Lung (tissue), 12 donors: ENCODE data around the gene ZBTB7A. TPM values are rescaled to one million over a fixed set of nuclear protein-coding genes. Genes with fewer than 3 reads are reported as not detected.
A peak's percentile ranks its signal among the peaks of the same experiment; 100 is the strongest.
"Not testable (repeated sequence)": the region's sequence is repeated elsewhere in the genome, so short reads cannot be mapped to it uniquely, and the experiment has no call there.

Experiments used
- ATAC-seq: fragments of 200-7000 bp; cut with Tn5 transposase; one replicate; pipeline ENCODE4 v1.9.1; 2020; ENCODE audit warnings: moderate number of reproducible peaks; ENCODE audit not compliant: insufficient read depth, low FRiP score
- DNase-seq, 3 donors: peaks; one replicate each; pipeline ENCODE4 v3.0.0-alpha.2; 2013 to 2017
- H3K27ac ChIP-seq, 2 donors: one replicate each; pipeline ENCODE4 v1.5.1; 2013; ENCODE audit warnings: mild to moderate bottlenecking in 2 of 2, moderate library complexity in 2 of 2, control low read depth in 1 of 2, inconsistent platforms in 1 of 2, low read depth in 1 of 2, low read length in 1 of 2
- H3K27me3 ChIP-seq, 3 donors: one replicate each; pipeline ENCODE4 v1.5.1; 2013; ENCODE audit warnings: low read length in 2 of 3; ENCODE audit not compliant: control insufficient read depth in 3 of 3, insufficient read depth in 3 of 3
- H3K36me3 ChIP-seq, 4 donors: one replicate each; pipeline ENCODE4 v1.5.1; 2013; ENCODE audit warnings: low read length in 4 of 4, mild to moderate bottlenecking in 1 of 4, moderate library complexity in 1 of 4; ENCODE audit not compliant: control insufficient read depth in 4 of 4, insufficient read depth in 4 of 4
- H3K4me1 ChIP-seq, 5 donors: one replicate each; pipeline ENCODE4 v1.5.1; 2013; ENCODE audit warnings: low read length in 5 of 5, mild to moderate bottlenecking in 2 of 5, moderate library complexity in 1 of 5; ENCODE audit not compliant: control insufficient read depth in 5 of 5, insufficient read depth in 5 of 5
- H3K4me3 ChIP-seq: one replicate; pipeline ENCODE4 v1.5.1; 2013; ENCODE audit warnings: mild to moderate bottlenecking, control low read depth, moderate library complexity
- H3K9ac ChIP-seq, 2 donors: one replicate each; pipeline ENCODE4 v1.5.1; 2013; ENCODE audit warnings: low read length in 2 of 2, control low read depth in 1 of 2; ENCODE audit not compliant: insufficient read depth in 1 of 2
- H3K9me3 ChIP-seq, 4 donors: one replicate each; pipeline ENCODE4 v1.5.1; 2013; ENCODE audit warnings: low read length in 3 of 4, mild to moderate bottlenecking in 1 of 4, moderate library complexity in 1 of 4; ENCODE audit not compliant: control insufficient read depth in 4 of 4, insufficient read depth in 3 of 4
- CTCF ChIP-seq: IDR thresholded peaks from 2 replicates; pipeline ENCODE4 v1.5.1; 2012; ENCODE audit warnings: mild to moderate bottlenecking; ENCODE audit errors: control extremely low read depth, extremely low read depth
- WGBS, 2 donors: extraction: QIAGEN DNeasy Blood & Tissue Kit; methylation state at CpG; one replicate each; pipeline ENCODE4 v1.1.7; 2013; 5-methylcytosine and 5-hydroxymethylcytosine counted together
- polyA plus RNA-seq, 2 donors: library from polyadenylated mRNA; stranded (reverse); fragments of 200-250 nt; gene quantifications; one replicate each; pipeline ENCODE4 v1.2.1, GENCODE V29; 2013
- total RNA-seq, 2 donors: library from RNA; depleted of rRNA in 1 of 2; stranded (reverse); fragments of >200 nt in 1 of 2; gene quantifications; one replicate each; pipeline ENCODE4 v1.2.1, GENCODE V29; 2014 to 2021
- donor health status: control.
- donor health status: control.
- donor health status: Bipolar disorder and iron deficiency.
- donor health status: healthy.
- donor health status: DM: yes; HTN: yes; CAD: no.

Gene ZBTB7A
- total and polyA plus RNA-seq, 4 donors: 13.4 to 68.0 (median 19.5) TPM

- Histone ChIP-seq H3K27ac (no peak overlapping the region), H3K27me3 (no peaks in the 10 kb centered on the region), H3K4me1 (peaks cover 9 to 35% (median 19%) of the 10 kb centered on the region in 5 donors), H3K36me3 (peaks cover 0 to 27% (median 8%) of the 10 kb centered on the region in 4 donors), H3K4me3 (no peak overlapping the region), H3K9ac (no peak overlapping the region), H3K9me3 (no peaks in the 10 kb centered on the region)
- no peak for ATAC-seq
- WGBS, 2 donors: 68 to 78% methylated on average over 24 of the region's 24 CpGs
- peak in 2 of 3 donors; percentile 16 to 25 for DNase-seq
- TF ChIP-seq CTCF: no peak
These were observed 56.5 kb downstream of the ZBTB7A start for GRCh38 chr19:4009990-4010807.

GRCh38 chr19:4007836-4008539 lies 58.7 kb downstream of the ZBTB7A start:
- no peaks in the 10 kb centered on the region for H3K9me3 ChIP-seq
- no peak for TF ChIP-seq CTCF
- no peaks in the 10 kb centered on the region for H3K27me3 ChIP-seq
- H3K4me1 ChIP-seq: peaks cover 9 to 32% (median 14%) of the 10 kb centered on the region in 5 donors
- ATAC-seq: no peak
- DNase-seq: peak; percentile 29 to 45 (median 40)
- H3K36me3 ChIP-seq: peaks cover 0 to 8% (median 2%) of the 10 kb centered on the region in 4 donors
- peak overlapping the region; percentile 68 to 76 for H3K9ac ChIP-seq
- H3K27ac ChIP-seq: peak overlapping the region; percentile 24 to 86
- peak overlapping the region; percentile 83 for H3K4me3 ChIP-seq
- WGBS, 2 donors: 0 to 1% methylated on average over 24 to 55 of the region's 55 CpGs

GRCh38 chr19:4007021-4007835 lies 59.5 kb downstream of the ZBTB7A start, which contains the start of gene PIAS4:
PIAS4 (plus strand) TSS chr19:4007736; CDS start chr19:4007761, 25 bp downstream.
- Histone ChIP-seq H3K27me3 (no peaks in the 10 kb centered on the region), H3K9ac (peak within 1 kb of the TSS; percentile 68 to 76), H3K27ac (peak within 1 kb of the TSS; percentile 76 to 86), H3K36me3 (peaks cover 0 to 5% (median 2%) of the 10 kb centered on the region in 4 donors), H3K4me3 (peak within 1 kb of the TSS; percentile 83), H3K9me3 (no peaks in the 10 kb centered on the region), H3K4me1 (peaks cover 9 to 32% (median 14%) of the 10 kb centered on the region in 5 donors)
- peak; percentile 96 to 98 (median 97) for DNase-seq
- 0% methylated on average over 54 to 91 of the region's 91 CpGs for WGBS, 2 donors
- TF ChIP-seq CTCF: no peak
- ATAC-seq: peak; percentile 94

GRCh38 chr19:4005436-4005835 lies 61.3 kb downstream of the ZBTB7A start:
- not testable (repeated sequence) for DNase-seq, H3K9me3 ChIP-seq, H3K27ac ChIP-seq, H3K27me3 ChIP-seq, H3K9ac ChIP-seq, H3K4me3 ChIP-seq, ATAC-seq, H3K36me3 ChIP-seq
- WGBS, 2 donors: 92 to 96% methylated on average over 9 of the region's 9 CpGs
- peaks cover 9 to 23% (median 9%) of the 10 kb centered on the region in 5 donors for H3K4me1 ChIP-seq

- H3K9me3 ChIP-seq, H3K36me3 ChIP-seq, H3K27me3 ChIP-seq, H3K27ac ChIP-seq, DNase-seq, H3K9ac ChIP-seq, ATAC-seq, H3K4me3 ChIP-seq, H3K4me1 ChIP-seq: not testable (repeated sequence)
- 79 to 92% methylated on average over 5 of the region's 5 CpGs for WGBS, 2 donors
These were observed 65.9 kb downstream of the ZBTB7A start for GRCh38 chr19:4000798-4001197.
